Trophoblast cell (in vitro differentiated cells and primary cell): Measurements from ENCODE around the gene AKR1A1.

Experiments used
- DNase-seq, 2 donors: peaks; one replicate each; pipeline ENCODE4 v3.0.0-alpha.2; 2016
- H2AFZ ChIP-seq: 2 replicates; pipeline ENCODE4 v1.6.1; 2013; ENCODE audit warnings: low read length, moderate library complexity, mild to moderate bottlenecking; ENCODE audit not compliant: insufficient read depth, poor library complexity
- H2AK5ac ChIP-seq: 2 replicates; pipeline ENCODE4 v1.6.1; 2013; ENCODE audit warnings: mild to moderate bottlenecking, low read length
- H2BK120ac ChIP-seq: 2 replicates; pipeline ENCODE4 v1.6.1; 2013; ENCODE audit warnings: low read length, mild to moderate bottlenecking, moderate library complexity; ENCODE audit not compliant: insufficient read depth, poor library complexity
- H2BK12ac ChIP-seq: 2 replicates; pipeline ENCODE4 v1.6.1; 2013; ENCODE audit warnings: mild to moderate bottlenecking, low read length, moderate library complexity
- H2BK5ac ChIP-seq: 2 replicates; pipeline ENCODE4 v1.6.1; 2013; ENCODE audit warnings: low read length, low read depth, moderate library complexity, mild to moderate bottlenecking; ENCODE audit not compliant: poor library complexity
- H3K14ac ChIP-seq: 2 replicates; pipeline ENCODE4 v1.6.1; 2013; ENCODE audit warnings: mild to moderate bottlenecking, low read length
- H3K18ac ChIP-seq: 2 replicates; pipeline ENCODE4 v1.6.1; 2013; ENCODE audit warnings: mild to moderate bottlenecking, low read length
- H3K23ac ChIP-seq: 2 replicates; pipeline ENCODE4 v1.6.1; 2013; ENCODE audit warnings: low read length
- H3K27ac ChIP-seq: 2 replicates; pipeline ENCODE4 v1.5.1; 2013; ENCODE audit warnings: low read depth, mild to moderate bottlenecking, inconsistent platforms, low read length, moderate library complexity
- H3K27me3 ChIP-seq: 2 replicates; pipeline ENCODE4 v1.6.1; 2013; ENCODE audit warnings: inconsistent platforms, mild to moderate bottlenecking, low read length, moderate library complexity; ENCODE audit not compliant: insufficient read depth
- H3K36me3 ChIP-seq, 2 experiments: 1 replicate in 1 of 2; 2 replicates in 1 of 2; pipeline ENCODE4 v1.6.1; 2013; ENCODE audit warnings: low read length in 2 of 2, mild to moderate bottlenecking in 2 of 2, moderate library complexity in 1 of 2; ENCODE audit not compliant: insufficient read depth in 2 of 2, control insufficient read depth in 1 of 2
- H3K4ac ChIP-seq: 2 replicates; pipeline ENCODE4 v1.6.1; 2013; ENCODE audit warnings: low read depth, mild to moderate bottlenecking, low read length, moderate library complexity
- H3K4me1 ChIP-seq, 2 experiments: 1 replicate in 1 of 2; 2 replicates in 1 of 2; pipeline ENCODE4 v1.6.1; 2013; ENCODE audit warnings: low read length in 2 of 2, mild to moderate bottlenecking in 2 of 2, moderate library complexity in 1 of 2; ENCODE audit not compliant: insufficient read depth in 2 of 2, control insufficient read depth in 1 of 2
- H3K4me2 ChIP-seq: 2 replicates; pipeline ENCODE4 v1.6.1; 2013; ENCODE audit warnings: inconsistent platforms, mild to moderate bottlenecking, low read length, moderate library complexity
- H3K4me3 ChIP-seq: 2 replicates; pipeline ENCODE4 v1.5.1; 2013; ENCODE audit warnings: mild to moderate bottlenecking, low read depth, low read length, inconsistent platforms
- H3K79me1 ChIP-seq: one replicate; pipeline ENCODE4 v1.6.1; 2013; ENCODE audit warnings: low read length
- H3K79me2 ChIP-seq: 2 replicates; pipeline ENCODE4 v1.6.1; 2013; ENCODE audit warnings: low read length, mild to moderate bottlenecking; ENCODE audit not compliant: control insufficient read depth, insufficient read depth, poor library complexity
- H3K9ac ChIP-seq: 2 replicates; pipeline ENCODE4 v1.6.1; 2013; ENCODE audit warnings: mild to moderate bottlenecking, low read length
- H3K9me3 ChIP-seq: 2 replicates; pipeline ENCODE4 v1.6.1; 2013; ENCODE audit warnings: low read depth, mild to moderate bottlenecking, control low read depth, inconsistent platforms, low read length; ENCODE audit not compliant: insufficient read depth
- H4K12ac ChIP-seq: 2 replicates; pipeline ENCODE4 v1.6.1; 2013; ENCODE audit warnings: low read depth, mild to moderate bottlenecking, low read length, moderate library complexity
- H4K8ac ChIP-seq: 2 replicates; pipeline ENCODE4 v1.6.1; 2013; ENCODE audit warnings: low read depth, mild to moderate bottlenecking, low read length, moderate library complexity
- H4K91ac ChIP-seq: one replicate; pipeline ENCODE4 v1.6.1; 2013; ENCODE audit warnings: low read depth, mild to moderate bottlenecking, low read length, moderate library complexity
- WGBS: extraction: QIAGEN DNeasy Blood & Tissue Kit; methylation state at CpG from one replicate; pipeline ENCODE4 v1.1.7; 2013; ENCODE audit warnings: missing lambda C conversion rate; ENCODE audit not compliant: insufficient read length, insufficient coverage; ENCODE audit errors: extremely low coverage; 5-methylcytosine and 5-hydroxymethylcytosine counted together

AKR1A1 gene

DNA sequence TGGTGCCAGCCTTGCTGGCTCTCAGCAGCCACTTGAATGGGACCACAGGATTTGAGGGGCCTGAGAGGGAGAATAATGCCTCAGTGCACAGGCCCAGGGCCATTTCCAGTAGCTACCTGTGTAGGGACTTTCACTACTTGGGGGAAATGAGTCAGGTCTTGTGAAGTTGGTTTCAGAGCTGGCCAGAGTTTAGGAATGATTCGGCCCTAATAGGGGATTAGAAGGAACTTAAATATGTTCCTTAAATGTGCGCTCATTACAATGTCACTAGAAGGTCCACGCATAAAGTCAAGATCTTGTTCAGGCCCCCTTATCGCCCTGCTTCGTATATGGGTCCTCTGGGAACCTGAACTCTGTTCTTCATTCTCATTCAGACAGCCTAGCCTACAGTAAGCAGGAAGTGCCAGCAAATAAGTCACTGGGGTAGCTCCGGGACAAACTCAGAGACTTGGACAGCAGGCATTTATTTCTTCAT is 5.6 kb upstream of the AKR1A1 start:
- no peaks in the 10 kb centered on the region for H3K36me3 ChIP-seq
- no peak overlapping the region for H2AFZ ChIP-seq
- no peak overlapping the region for H2BK12ac ChIP-seq
- no CpG with 5 or more reads among the region's 6 CpGs for WGBS
- no peak overlapping the region for H2BK120ac ChIP-seq
- H3K79me1 ChIP-seq, result no peaks in the 10 kb centered on the region
- H3K27ac ChIP-seq, result no peak overlapping the region
- no peaks in the 10 kb centered on the region for H3K79me2 ChIP-seq
- no peak overlapping the region for H3K14ac ChIP-seq
- H4K8ac ChIP-seq, result no peak overlapping the region
- H3K27me3 ChIP-seq, result no peaks in the 10 kb centered on the region
- H4K91ac ChIP-seq, result no peak overlapping the region
- H3K4me2 ChIP-seq, result no peak overlapping the region
- no peak overlapping the region for H3K4me3 ChIP-seq
- peak; percentile 17 to 35 for DNase-seq
- no peaks in the 10 kb centered on the region for H3K9me3 ChIP-seq
- H2BK5ac ChIP-seq, result no peak overlapping the region
- no peak overlapping the region for H3K4ac ChIP-seq
- H3K9ac ChIP-seq, result no peak overlapping the region
- no peak overlapping the region for H3K18ac ChIP-seq
- H3K23ac ChIP-seq, result no peak overlapping the region
- H2AK5ac ChIP-seq, result no peak overlapping the region
- no peak overlapping the region for H4K12ac ChIP-seq
- peaks cover 0 to 2% of the 10 kb centered on the region in 2 experiments for H3K4me1 ChIP-seq

DNA sequence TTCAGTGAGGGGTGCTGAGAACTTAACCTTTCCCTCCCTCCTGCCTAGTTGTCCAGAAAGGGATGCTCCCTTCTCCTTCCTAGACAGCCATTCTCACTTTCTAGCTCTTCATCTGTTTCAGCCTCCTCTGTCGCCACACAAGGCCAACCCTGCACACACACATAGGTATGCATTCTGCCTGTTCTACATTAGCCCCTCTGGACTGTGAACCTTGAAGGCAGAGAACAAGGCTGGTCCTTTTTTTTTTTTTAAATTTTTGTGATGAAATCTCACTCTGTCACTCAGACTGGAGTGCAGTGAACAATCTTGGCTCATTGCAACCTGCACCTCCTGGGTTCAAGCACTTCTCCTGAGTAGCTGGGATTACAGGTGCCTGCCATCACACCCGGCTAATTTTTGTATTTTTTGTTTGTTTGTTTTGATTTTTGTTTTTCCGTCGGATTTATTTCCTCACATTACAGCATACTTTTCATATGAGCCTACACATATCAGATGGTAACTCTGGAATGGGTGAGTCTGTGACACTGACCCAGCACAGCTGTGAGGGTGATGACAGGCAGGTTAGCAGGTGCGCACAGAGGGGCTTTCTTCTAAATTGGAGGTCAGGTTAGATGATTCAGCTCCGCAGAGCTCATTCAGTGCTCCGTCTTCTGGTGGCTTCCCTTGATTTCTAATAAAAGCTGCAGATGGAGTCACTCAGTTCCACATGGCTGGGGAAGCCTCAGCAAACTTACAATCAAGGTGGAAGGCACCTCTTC is 4.9 kb upstream of the AKR1A1 start:
- Histone ChIP-seq H2AFZ (no peak overlapping the region), H3K4me1 (peaks cover 2 to 3% of the 10 kb centered on the region in 2 experiments), H3K18ac (no peak overlapping the region), H3K4ac (no peak overlapping the region), H3K79me1 (peaks cover 5% of the 10 kb centered on the region), H4K91ac (no peak overlapping the region), H3K9me3 (no peaks in the 10 kb centered on the region), H3K27ac (no peak overlapping the region), H3K23ac (no peak overlapping the region), H3K27me3 (no peaks in the 10 kb centered on the region), H3K9ac (no peak overlapping the region), H3K79me2 (peaks cover 3% of the 10 kb centered on the region), H3K4me2 (no peak overlapping the region), H3K36me3 (no peaks in the 10 kb centered on the region), H2BK120ac (no peak overlapping the region), H4K8ac (no peak overlapping the region), H2AK5ac (no peak overlapping the region), H2BK5ac (no peak overlapping the region), H2BK12ac (no peak overlapping the region), H4K12ac (no peak overlapping the region), H3K4me3 (no peak overlapping the region), H3K14ac (no peak overlapping the region)
- no CpG with 5 or more reads among the region's 7 CpGs for WGBS
- DNase-seq, result peak; percentile 65 to 67

GRCh38 chr1:45551684-45552083 is 1.1 kb downstream of the AKR1A1 start:
- H3K4me3 ChIP-seq, result peak overlapping the region; percentile 41
- peak overlapping the region; percentile 30 for H3K4ac ChIP-seq
- H3K79me1 ChIP-seq, result peaks cover 8% of the 10 kb centered on the region
- H3K9ac ChIP-seq, result no peak overlapping the region
- peaks cover 0 to 8% of the 10 kb centered on the region in 2 experiments for H3K4me1 ChIP-seq
- no peak overlapping the region for H2AK5ac ChIP-seq
- no peak for DNase-seq
- peaks cover 4 to 12% of the 10 kb centered on the region in 2 experiments for H3K36me3 ChIP-seq
- peaks cover 7% of the 10 kb centered on the region for H3K79me2 ChIP-seq
- H3K18ac ChIP-seq, result no peak overlapping the region
- no peaks in the 10 kb centered on the region for H3K9me3 ChIP-seq
- H2AFZ ChIP-seq, result no peak overlapping the region
- H3K14ac ChIP-seq, result no peak overlapping the region
- H4K8ac ChIP-seq, result no peak overlapping the region
- H2BK12ac ChIP-seq, result no peak overlapping the region
- no peak overlapping the region for H2BK120ac ChIP-seq
- no peak overlapping the region for H3K27ac ChIP-seq
- H3K27me3 ChIP-seq, result no peaks in the 10 kb centered on the region
- H4K91ac ChIP-seq, result no peak overlapping the region
- H4K12ac ChIP-seq, result no peak overlapping the region
- H3K23ac ChIP-seq, result no peak overlapping the region
- H3K4me2 ChIP-seq, result peak overlapping the region; percentile 89
- no CpG with 5 or more reads among the region's 3 CpGs for WGBS
- no peak overlapping the region for H2BK5ac ChIP-seq

GRCh38 chr1:45552331-45552730 is 1.7 kb downstream of the AKR1A1 start:
- Histone ChIP-seq H3K4ac (peak overlapping the region; percentile 15), H3K23ac (no peak overlapping the region), H3K27ac (no peak overlapping the region), H3K9ac (no peak overlapping the region), H3K4me3 (no peak overlapping the region), H4K12ac (no peak overlapping the region), H2BK5ac (no peak overlapping the region), H3K79me2 (peaks cover 7% of the 10 kb centered on the region), H4K8ac (no peak overlapping the region), H2BK12ac (no peak overlapping the region), H2AFZ (no peak overlapping the region), H2BK120ac (no peak overlapping the region), H4K91ac (no peak overlapping the region), H3K4me2 (no peak overlapping the region), H2AK5ac (no peak overlapping the region), H3K14ac (no peak overlapping the region), H3K18ac (no peak overlapping the region), H3K36me3 (peaks cover 4 to 12% of the 10 kb centered on the region in 2 experiments), H3K79me1 (peaks cover 11% of the 10 kb centered on the region), H3K4me1 (peaks cover 0 to 8% of the 10 kb centered on the region in 2 experiments), H3K27me3 (no peaks in the 10 kb centered on the region), H3K9me3 (no peaks in the 10 kb centered on the region)
- WGBS, result no CpG with 5 or more reads among the region's 1 CpG
- DNase-seq, result no peak
